Measurements from ENCODE around the gene ARFGAP1.
A peak's percentile ranks its signal among the peaks of the same experiment; 100 is the strongest.

Gene ARFGAP1

GRCh38 chr20:63280929-63281545 is 8.4 kb downstream of the ARFGAP1 start:
- DNase-seq, result no peak

GRCh38 chr20:63281742-63282665 is 9.4 kb downstream of the ARFGAP1 start:
- no peak for DNase-seq

GRCh38 chr20:63282946-63283345 is 10.3 kb downstream of the ARFGAP1 start:
- no peak for DNase-seq

- DNase-seq, result no peak
These were observed 10.9 kb downstream of the ARFGAP1 start for GRCh38 chr20:63283397-63284082.

- no peak for DNase-seq
These were observed 11.4 kb downstream of the ARFGAP1 start for GRCh38 chr20:63284083-63284440.

- DNase-seq, result no peak
These were observed 11.9 kb downstream of the ARFGAP1 start for GRCh38 chr20:63284544-63284949.

GRCh38 chr20:63284981-63285524 is 12.4 kb downstream of the ARFGAP1 start:
- no peak for DNase-seq

- DNase-seq, result no peak
These were observed 13.3 kb downstream of the ARFGAP1 start for GRCh38 chr20:63285636-63286615.

GRCh38 chr20:63286781-63287696 is 14.4 kb downstream of the ARFGAP1 start:
- no peak for DNase-seq

- no peak for DNase-seq
These were observed 15.3 kb downstream of the ARFGAP1 start for GRCh38 chr20:63287697-63288580.

- no peak for DNase-seq
These were observed 16.1 kb downstream of the ARFGAP1 start for GRCh38 chr20:63288581-63289251.

GRCh38 chr20:63289311-63290135 is 16.9 kb downstream of the ARFGAP1 start:
- no peak for DNase-seq

- DNase-seq, result no peak
These were observed 17.6 kb downstream of the ARFGAP1 start for GRCh38 chr20:63290136-63290676.

- DNase-seq, result peak; percentile 86
These were observed 18.3 kb downstream of the ARFGAP1 start for GRCh38 chr20:63290677-63291472.

GRCh38 chr20:63291811-63292210 is 19.2 kb downstream of the ARFGAP1 start:
- no peak for DNase-seq

GRCh38 chr20:63292292-63292701 is 19.7 kb downstream of the ARFGAP1 start:
- no peak for DNase-seq

GRCh38 chr20:63292904-63293303 is 20.3 kb downstream of the ARFGAP1 start, which contains the start of gene COL20A1:
COL20A1 (plus strand) TSS chr20:63293186; CDS start chr20:63295108, 1,922 bp downstream.
- no peak for DNase-seq
